ENCODE measurements around the gene KIF2C. TPM values are rescaled to one million over a fixed set of nuclear protein-coding genes. Genes with fewer than 3 reads are reported as not detected.

KIF2C gene
- total RNA-seq, 1 experiment from 2014 or later: 92.6 TPM

- H3K4me2 ChIP-seq (ENCODE audit: low read length): peak overlapping the region; percentile 68
- H3K79me2 ChIP-seq (ENCODE audit: insufficient read depth, low read length): peaks cover 42% of the 10 kb centered on the region
- peak overlapping the region in 1 of 2 experiments; percentile 12; a peak in 1 of 4 replicates for H3K4me3 ChIP-seq (replicated peaks in 1 of 2; ENCODE audit: low read depth in 1 of 2, low read length in 2 of 2)
- H3K4me1 ChIP-seq (ENCODE audit: control insufficient read depth in 1 of 2, insufficient read depth in 2 of 2, low read length in 2 of 2): peaks cover 54 to 98% of the 10 kb centered on the region in 2 experiments
- H3K36me3 ChIP-seq (ENCODE audit: control insufficient read depth in 1 of 2, insufficient read depth in 2 of 2, low read length in 2 of 2): peaks cover 3 to 46% of the 10 kb centered on the region in 2 experiments; a peak in 3 of 4 replicates
- no peaks in the 10 kb centered on the region for H3K27me3 ChIP-seq (ENCODE audit: insufficient read depth, low read length)
- ChIA-PET POLR2A (interaction anchor here (1.0 to 8.0 kb wide), 9 partner anchors 13 to 716 kb away, joined by 3 to 200 read pairs (median 6); partner anchors contain the start of genes BEST4, PRDX1, RNU5D-1 and RPS8), RAD21 (ENCODE audit: low non-redundant PET in 1 of 2, low total read pairs in 2 of 2, uncharacterized antibody in 2 of 2, unreplicated experiment in 2 of 2) (no interaction called here), CTCF (no interaction called here)
- no peaks in the 10 kb centered on the region for H3K9me2 ChIP-seq (ENCODE audit: insufficient read depth)
- no peak overlapping the region for H2AFZ ChIP-seq (ENCODE audit: low read depth, low read length, poor library complexity, severe bottlenecking)
- DNase-seq (ENCODE audit: low read depth, low spot score) (no peak), ATAC-seq (no peak)
- no peaks in the 10 kb centered on the region for H3K9me3 ChIP-seq (ENCODE audit: control insufficient read depth in 1 of 2, insufficient read depth in 1 of 2, low read depth in 1 of 2, low read length in 2 of 2)
- no TSS peak for BruUV-seq (replicated peaks)
- no peaks in the 10 kb centered on the region for H4K20me1 ChIP-seq (ENCODE audit: insufficient read depth)
- intact Hi-C loops (cut with micrococcal nuclease): no loop called here
- TF ChIP-seq MAX (IDR thresholded peaks at IDR 0.05) (no peak), TCF7L2 (IDR thresholded peaks at IDR 0.05; ENCODE audit: borderline replicate concordance, extremely low read depth, insufficient read depth, insufficient read length) (no peak), FOSL1 (IDR thresholded peaks at IDR 0.05; ENCODE audit: low read depth) (no peak), ZFX (IDR thresholded peaks at IDR 0.05) (no peak), EGR1 (IDR thresholded peaks at IDR 0.05; ENCODE audit: low read depth) (no peak), REST (IDR thresholded peaks at IDR 0.05; ENCODE audit: low read depth) (no peak), SRF (IDR thresholded peaks at IDR 0.05; ENCODE audit: low read depth) (no peak), YY1 (IDR thresholded peaks at IDR 0.05; ENCODE audit: extremely low read depth, insufficient replicate concordance, low read depth, low read length) (no peak), RAD21 (IDR thresholded peaks at IDR 0.05; ENCODE audit: low read depth) (no peak), POLR2AphosphoS5 (IDR thresholded peaks at IDR 0.05; ENCODE audit: low read depth, low read length) (no peak), ZBTB33 (IDR thresholded peaks at IDR 0.05; ENCODE audit: extremely low read depth, insufficient replicate concordance, low read length) (no peak), EZH2 (IDR thresholded peaks at IDR 0.05) (no peak), EZH2phosphoT487 (IDR thresholded peaks at IDR 0.05; ENCODE audit: borderline replicate concordance) (no peak), CBX3 (IDR thresholded peaks at IDR 0.05; ENCODE audit: low read depth) (no peak), CTCF (IDR thresholded peaks at IDR 0.05 in 2 of 3, conservative IDR thresholded peaks at IDR 0.05 in 1 of 3; ENCODE audit: borderline replicate concordance in 1 of 3, insufficient read depth in 1 of 3, low read depth in 2 of 3, low read length in 2 of 3) (no peak), CEBPB (IDR thresholded peaks at IDR 0.05; ENCODE audit: low read depth) (no peak), JUND (IDR thresholded peaks at IDR 0.05) (no peak), ATF3 (IDR thresholded peaks at IDR 0.05) (no peak)
- peak overlapping the region; percentile 98 for H3K27ac ChIP-seq (ENCODE audit: low read depth, low read length)
- H3K9ac ChIP-seq (ENCODE audit: low read length): peak overlapping the region; percentile 73
These were observed 66.5 kb downstream of the KIF2C start for GRCh38 chr1:44806025-44806703.
